Lower lobe of right lung (tissue), 2 donors: ENCODE data around the gene THRB. TPM values are rescaled to one million over a fixed set of nuclear protein-coding genes. Genes with fewer than 3 reads are reported as not detected.

ENCODE experiments used
- ATAC-seq, 2 donors: fragments of 200-7000 bp; cut with Tn5 transposase; one replicate each; pipeline ENCODE4 v1.9.1; 2020 to 2022; ENCODE audit warnings: mild to moderate bottlenecking in 2 of 2, moderate library complexity in 2 of 2
- DNase-seq: peaks from one replicate; pipeline ENCODE4 v3.0.0-alpha.2; 2020
- H3K27ac ChIP-seq: fragments of 200-600 bp; one replicate; pipeline ENCODE4 v1.8.0; 2022
- H3K27me3 ChIP-seq: fragments of 200-600 bp; one replicate; pipeline ENCODE4 v1.8.0; 2022; ENCODE audit warnings: low read depth
- H3K36me3 ChIP-seq: fragments of 200-600 bp; one replicate; pipeline ENCODE4 v1.8.0; 2022; ENCODE audit warnings: mild to moderate bottlenecking
- H3K4me1 ChIP-seq: fragments of 200-600 bp; one replicate; pipeline ENCODE4 v1.8.0; 2022
- H3K4me3 ChIP-seq: fragments of 200-600 bp; one replicate; pipeline ENCODE4 v1.8.0; 2022; ENCODE audit warnings: mild to moderate bottlenecking
- H3K9me3 ChIP-seq: fragments of 200-600 bp; one replicate; pipeline ENCODE4 v1.8.0; 2022
- CTCF ChIP-seq: fragments of 200-600 bp; IDR thresholded peaks from one replicate; pipeline ENCODE4 v1.8.0; 2022; ENCODE audit warnings: antibody characterized with exemption, mild to moderate bottlenecking
- intact Hi-C: fragments of 100-400 bp; cut with DNase I; formaldehyde crosslinking; loops from one replicate; pipeline ENCODE4 v1.11.0; 2022
- total RNA-seq: library from RNA; stranded (reverse); fragmentation: NEBNext Ultra II Directional; extraction: Animal tissue kit (Norgen Biotek cat#: 25700); gene quantifications from one replicate; pipeline ENCODE4 v1.2.1, GENCODE V29; 2021
- donor health status: DM: no; HTN: yes; CAD: no; lungs with severe emphysema.

THRB gene
- total RNA-seq, 1 donor from 2014 or later = 14.6 TPM

- DNase-seq (no peak), ATAC-seq (no peak)
- Histone ChIP-seq H3K27me3 (no peaks in the 10 kb centered on the region), H3K36me3 (no peaks in the 10 kb centered on the region), H3K27ac (no peak overlapping the region), H3K4me1 (peaks cover 6% of the 10 kb centered on the region), H3K9me3 (no peaks in the 10 kb centered on the region), H3K4me3 (no peak overlapping the region)
- no peak for TF ChIP-seq CTCF
- intact Hi-C loops = no loop called here
Measured at GRCh38 chr3:24302396-24302795, 192.3 kb downstream of the THRB start.

GRCh38 chr3:24300949-24301348 is 193.7 kb downstream of the THRB start:
- ATAC-seq (no peak), DNase-seq (no peak)
- Histone ChIP-seq H3K27ac (no peak overlapping the region), H3K27me3 (no peaks in the 10 kb centered on the region), H3K36me3 (no peaks in the 10 kb centered on the region), H3K4me1 (peaks cover 6% of the 10 kb centered on the region), H3K9me3 (no peaks in the 10 kb centered on the region), H3K4me3 (no peak overlapping the region)
- intact Hi-C loops = no loop called here
- no peak for TF ChIP-seq CTCF

DNA sequence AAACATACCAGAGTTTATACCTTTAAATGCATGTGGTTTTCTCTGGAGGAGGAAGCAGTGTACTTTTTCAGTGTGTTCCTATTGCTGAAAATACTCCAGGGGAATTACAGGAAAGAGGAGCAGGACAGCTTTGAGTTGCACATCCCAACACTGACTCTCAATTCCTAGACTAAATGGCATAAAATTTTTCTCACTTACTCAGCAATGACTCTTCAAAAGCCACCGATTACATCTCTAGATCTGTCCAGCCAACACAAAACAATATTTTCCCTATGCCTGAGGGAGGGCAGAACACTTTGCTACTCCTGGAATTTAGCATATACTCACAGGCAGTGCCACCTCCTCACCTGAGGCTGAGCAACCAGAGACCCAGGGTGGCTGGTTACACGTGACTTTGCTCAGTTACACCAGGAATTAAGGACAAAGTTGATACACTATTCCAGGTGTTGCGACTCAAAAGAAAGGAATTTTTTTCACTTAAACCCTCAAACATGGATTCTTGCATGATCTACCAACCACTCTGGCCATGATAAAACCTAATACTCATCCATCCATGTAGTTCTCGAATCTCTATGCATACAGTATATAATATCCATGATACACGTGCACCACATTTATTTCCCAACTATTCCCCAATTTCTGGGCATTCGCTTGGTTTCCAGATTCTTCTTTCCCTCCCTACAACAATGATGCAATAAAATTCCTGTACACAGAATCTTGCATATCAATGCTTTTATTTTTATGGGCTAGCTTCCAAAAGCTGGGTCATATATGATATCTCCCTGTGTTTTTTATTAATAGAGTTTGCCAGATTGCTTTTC is 194.6 kb downstream of the THRB start:
- no peak for TF ChIP-seq CTCF
- H3K4me1 ChIP-seq = no peaks in the 10 kb centered on the region
- no peaks in the 10 kb centered on the region for H3K27me3 ChIP-seq
- ATAC-seq (no peak), DNase-seq (no peak)
- H3K9me3 ChIP-seq = no peaks in the 10 kb centered on the region
- H3K4me3 ChIP-seq = no peak overlapping the region
- H3K27ac ChIP-seq = no peak overlapping the region
- no peaks in the 10 kb centered on the region for H3K36me3 ChIP-seq
- intact Hi-C loops = no loop called here

DNA sequence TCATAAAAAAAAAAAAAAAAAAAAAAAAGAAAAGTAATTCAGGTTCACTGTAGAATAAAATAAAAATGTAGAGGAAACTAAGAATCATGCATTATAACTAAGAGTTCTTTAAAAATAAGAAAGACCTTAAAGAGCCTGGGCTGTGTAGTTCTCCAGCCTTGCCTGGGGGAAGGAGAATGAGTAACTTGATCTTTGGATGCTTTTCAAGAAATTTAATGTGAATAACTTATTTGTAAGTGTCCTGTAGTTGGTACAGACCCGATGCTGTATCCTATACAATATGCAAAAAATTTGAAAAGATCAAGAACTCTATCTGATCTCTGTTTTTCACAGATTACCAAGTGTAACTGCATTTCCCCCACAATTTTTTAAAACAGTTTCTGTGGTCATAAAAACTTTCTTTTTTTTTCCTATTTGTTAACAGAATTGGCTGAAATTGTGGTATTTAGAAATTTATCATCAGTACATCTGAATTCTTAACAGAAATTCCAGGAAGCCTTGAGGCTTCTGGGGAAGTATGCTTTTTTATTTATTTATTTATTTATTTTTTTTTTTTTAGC is 195.3 kb downstream of the THRB start:
- Histone ChIP-seq H3K27me3 (no peaks in the 10 kb centered on the region), H3K36me3 (no peaks in the 10 kb centered on the region), H3K4me1 (no peaks in the 10 kb centered on the region), H3K9me3 (no peaks in the 10 kb centered on the region), H3K4me3 (no peak overlapping the region), H3K27ac (no peak overlapping the region)
- TF ChIP-seq CTCF = no peak
- DNase-seq (no peak), ATAC-seq (no peak)
- intact Hi-C loops = no loop called here

- no peaks in the 10 kb centered on the region for H3K27me3 ChIP-seq
- ATAC-seq (no peak), DNase-seq (no peak)
- intact Hi-C loops = no loop called here
- H3K4me1 ChIP-seq = no peaks in the 10 kb centered on the region
- no peak overlapping the region for H3K27ac ChIP-seq
- no peaks in the 10 kb centered on the region for H3K9me3 ChIP-seq
- H3K36me3 ChIP-seq = no peaks in the 10 kb centered on the region
- no peak for TF ChIP-seq CTCF
- no peak overlapping the region for H3K4me3 ChIP-seq
Measured at GRCh38 chr3:24296441-24297205, 198.0 kb downstream of the THRB start.
